ENCODE data around the gene CPNE2.

The CPNE2 gene

GRCh38 chr16:57165938-57166337 lies 73.6 kb downstream of the CPNE2 start:
- H3F3A ChIP-seq (ENCODE audit: insufficient read depth, low read length) = no peaks in the 10 kb centered on the region
- no peaks in the 10 kb centered on the region for H3K79me2 ChIP-seq (ENCODE audit: insufficient read depth, low read length)
- no peaks in the 10 kb centered on the region for H3K27me3 ChIP-seq (ENCODE audit: insufficient read depth, low read length)
- H3K27ac ChIP-seq (ENCODE audit: low read depth, low read length, poor library complexity, severe bottlenecking) = no peak overlapping the region
- H2AFZ ChIP-seq (ENCODE audit: low read length) = no peak overlapping the region
- H3K4me3 ChIP-seq (ENCODE audit: low read depth, low read length, poor library complexity, severe bottlenecking) = no peak overlapping the region
- H3K4me2 ChIP-seq (ENCODE audit: low read length) = no peak overlapping the region
- no peaks in the 10 kb centered on the region for H3K4me1 ChIP-seq (ENCODE audit: insufficient read depth, low read length, severe bottlenecking)
- TF ChIP-seq CTCF (IDR thresholded peaks at IDR 0.05; ENCODE audit: low read length) (no peak), EZH2 (IDR thresholded peaks at IDR 0.05; ENCODE audit: borderline replicate concordance, low read length) (no peak)
- no peaks in the 10 kb centered on the region for H4K20me1 ChIP-seq (ENCODE audit: insufficient read depth, low read length)
- H3K9me3 ChIP-seq (ENCODE audit: low read length) = no peaks in the 10 kb centered on the region
- H3K9ac ChIP-seq (ENCODE audit: low read length) = no peak overlapping the region
- H3K9me2 ChIP-seq (ENCODE audit: low read depth, low read length) = no peaks in the 10 kb centered on the region
- peaks cover 81% of the 10 kb centered on the region for H3K36me3 ChIP-seq (ENCODE audit: insufficient read depth, low read length)

GRCh38 chr16:57166451-57166850 lies 74.1 kb downstream of the CPNE2 start:
- H3K4me3 ChIP-seq (ENCODE audit: low read depth, low read length, poor library complexity, severe bottlenecking) = no peak overlapping the region
- no peaks in the 10 kb centered on the region for H3K79me2 ChIP-seq (ENCODE audit: insufficient read depth, low read length)
- H4K20me1 ChIP-seq (ENCODE audit: insufficient read depth, low read length) = no peaks in the 10 kb centered on the region
- H3K36me3 ChIP-seq (ENCODE audit: insufficient read depth, low read length) = peaks cover 82% of the 10 kb centered on the region
- H3K4me2 ChIP-seq (ENCODE audit: low read length) = no peak overlapping the region
- no peaks in the 10 kb centered on the region for H3F3A ChIP-seq (ENCODE audit: insufficient read depth, low read length)
- no peaks in the 10 kb centered on the region for H3K9me2 ChIP-seq (ENCODE audit: low read depth, low read length)
- no peaks in the 10 kb centered on the region for H3K4me1 ChIP-seq (ENCODE audit: insufficient read depth, low read length, severe bottlenecking)
- no peak overlapping the region for H3K9ac ChIP-seq (ENCODE audit: low read length)
- no peak overlapping the region for H2AFZ ChIP-seq (ENCODE audit: low read length)
- H3K9me3 ChIP-seq (ENCODE audit: low read length) = no peaks in the 10 kb centered on the region
- no peak overlapping the region for H3K27ac ChIP-seq (ENCODE audit: low read depth, low read length, poor library complexity, severe bottlenecking)
- TF ChIP-seq CTCF (IDR thresholded peaks at IDR 0.05; ENCODE audit: low read length) (no peak), EZH2 (IDR thresholded peaks at IDR 0.05; ENCODE audit: borderline replicate concordance, low read length) (no peak)
- H3K27me3 ChIP-seq (ENCODE audit: insufficient read depth, low read length) = no peaks in the 10 kb centered on the region

- no peaks in the 10 kb centered on the region for H4K20me1 ChIP-seq (ENCODE audit: insufficient read depth, low read length)
- no peaks in the 10 kb centered on the region for H3K4me1 ChIP-seq (ENCODE audit: insufficient read depth, low read length, severe bottlenecking)
- no peaks in the 10 kb centered on the region for H3K9me2 ChIP-seq (ENCODE audit: low read depth, low read length)
- H3F3A ChIP-seq (ENCODE audit: insufficient read depth, low read length) = no peaks in the 10 kb centered on the region
- peaks cover 85% of the 10 kb centered on the region for H3K36me3 ChIP-seq (ENCODE audit: insufficient read depth, low read length)
- TF ChIP-seq EZH2 (IDR thresholded peaks at IDR 0.05; ENCODE audit: borderline replicate concordance, low read length) = no peak
- TF ChIP-seq CTCF (IDR thresholded peaks at IDR 0.05; ENCODE audit: low read length) = no peak
- H2AFZ ChIP-seq (ENCODE audit: low read length) = no peak overlapping the region
- H3K4me2 ChIP-seq (ENCODE audit: low read length) = no peak overlapping the region
- no peak overlapping the region for H3K27ac ChIP-seq (ENCODE audit: low read depth, low read length, poor library complexity, severe bottlenecking)
- no peaks in the 10 kb centered on the region for H3K27me3 ChIP-seq (ENCODE audit: insufficient read depth, low read length)
- no peaks in the 10 kb centered on the region for H3K79me2 ChIP-seq (ENCODE audit: insufficient read depth, low read length)
- H3K9ac ChIP-seq (ENCODE audit: low read length) = no peak overlapping the region
- no peaks in the 10 kb centered on the region for H3K9me3 ChIP-seq (ENCODE audit: low read length)
- no peak overlapping the region for H3K4me3 ChIP-seq (ENCODE audit: low read depth, low read length, poor library complexity, severe bottlenecking)
These were observed 74.6 kb downstream of the CPNE2 start for GRCh38 chr16:57166951-57167350.

Measured in OCI-LY1 (cell line).